ENCODE measurements around the gene KIF7. TPM values are rescaled to one million over a fixed set of nuclear protein-coding genes. Genes with fewer than 3 reads are reported as not detected.

The KIF7 gene
- total and polyA plus RNA-seq, 2 of the 4 experiments (the other 2 are of a cell fraction): 5.0 to 9.0 TPM

DNA sequence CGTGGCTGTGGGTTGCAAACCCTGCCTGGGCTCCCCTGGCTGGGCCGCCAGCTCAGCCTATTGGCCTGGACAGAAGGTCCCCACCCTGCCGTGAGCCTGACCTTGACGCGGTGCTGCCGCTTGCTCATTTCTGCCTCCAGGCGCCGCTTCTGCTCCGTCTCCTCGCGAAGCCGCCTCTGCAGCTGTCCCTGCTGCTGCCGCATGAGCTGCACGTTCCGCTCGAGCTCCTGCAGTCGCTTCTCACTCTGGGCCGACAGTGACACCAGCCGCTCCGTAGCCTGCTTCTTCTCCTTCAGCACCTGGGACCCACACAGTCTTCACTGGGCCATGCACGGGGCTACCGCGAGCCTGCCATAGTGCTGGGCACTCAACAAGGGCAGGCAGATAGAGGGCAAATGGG is 21.7 kb downstream of the KIF7 start:
- H2BK15ac ChIP-seq (ENCODE audit: low read depth, low read length): no peak overlapping the region
- H3K56ac ChIP-seq (ENCODE audit: extremely low read depth, insufficient read depth, low read length): no peak overlapping the region
- in situ Hi-C loops (cut with MboI; ENCODE audit: low sequenced_read_pairs): no loop called here
- no peak overlapping the region for H2AK5ac ChIP-seq (ENCODE audit: low read depth, low read length)
- no peak overlapping the region for H3K14ac ChIP-seq (replicated peaks; ENCODE audit: low read depth, low read length)
- H3K18ac ChIP-seq (ENCODE audit: low read depth, low read length): no peak overlapping the region
- H3K79me1 ChIP-seq (ENCODE audit: low read depth in 1 of 2, low read length in 2 of 2): peaks cover 0 to 3% of the 10 kb centered on the region in 2 experiments; a peak in 1 of 4 replicates
- H3K27me3 ChIP-seq (ENCODE audit: control insufficient read depth, insufficient read depth, low read length): no peaks in the 10 kb centered on the region
- TF ChIP-seq CEBPB (IDR thresholded peaks at IDR 0.05; ENCODE audit: low read depth, low read length): no peak
- no peak overlapping the region for H2BK20ac ChIP-seq (ENCODE audit: low read depth, low read length)
- no peak overlapping the region for H3K4me2 ChIP-seq (ENCODE audit: low read depth, low read length)
- no peak for ATAC-seq (ENCODE audit: low read depth)
- no peak overlapping the region for H4K8ac ChIP-seq (ENCODE audit: low read depth in 2 of 2, low read length in 2 of 2)
- no peak overlapping the region for H4K91ac ChIP-seq (ENCODE audit: insufficient read depth, low read depth, low read length)
- H3K23ac ChIP-seq (ENCODE audit: low read depth, low read length): no peak overlapping the region
- no peak overlapping the region for H4K5ac ChIP-seq (ENCODE audit: low read depth, low read length)
- H3K36me3 ChIP-seq (ENCODE audit: control insufficient read depth, insufficient read depth, low read length): peaks cover 48% of the 10 kb centered on the region
- H2BK120ac ChIP-seq (ENCODE audit: low read depth, low read length): no peak overlapping the region
- CTCF ChIA-PET: no interaction called here
- no peak overlapping the region for H2BK5ac ChIP-seq (ENCODE audit: low read depth, low read length, poor library complexity, severe bottlenecking)
- BruUV-seq (replicated peaks): no TSS peak
- no peaks in the 10 kb centered on the region for H3K9me1 ChIP-seq (ENCODE audit: insufficient read depth, low read length)
- no peak overlapping the region for H2AK9ac ChIP-seq (replicated peaks; ENCODE audit: low read depth, low read length, poor library complexity)
- H3K9ac ChIP-seq (ENCODE audit: low read depth, low read length): no peak overlapping the region
- no peaks in the 10 kb centered on the region; the same call in 1 of the 2 replicates for H4K20me1 ChIP-seq (ENCODE audit: insufficient read depth, low read length)
- no peak overlapping the region for H3K27ac ChIP-seq (ENCODE audit: insufficient read depth, low read length)
- WGBS, 2 experiments (ENCODE audit: extremely low coverage in 2 of 2, insufficient read length in 1 of 2): 99% methylated on average over 16 of the region's 23 CpGs; no CpG with 5 or more reads in 1 of the 2 experiments
- dilution Hi-C loops (cut with HindIII; ENCODE audit: low sequenced_read_pairs, unreplicated experiment): no loop called here
- H2AFZ ChIP-seq (replicated peaks; ENCODE audit: low read length, poor library complexity): no peak overlapping the region
- DNase-seq: no peak
- no peaks in the 10 kb centered on the region for H3K4me1 ChIP-seq (ENCODE audit: control insufficient read depth, insufficient read depth, low read length)
- H3K4me3 ChIP-seq (ENCODE audit: insufficient read depth, low read depth, low read length): no peak overlapping the region
- intact Hi-C loops (cut with micrococcal nuclease): no loop called here
- no peaks in the 10 kb centered on the region for H3K9me3 ChIP-seq (ENCODE audit: control insufficient read depth, insufficient read depth, low read length)
- POLR2A ChIA-PET (ENCODE audit: unreplicated experiment): no interaction called here
- no peak overlapping the region for H3K4ac ChIP-seq (ENCODE audit: low read depth, low read length)
